GM18502 (cell line): ENCODE results near the gene HPSE2.
"Not testable (repeated sequence)": the region's sequence is repeated elsewhere in the genome, so short reads cannot be mapped to it uniquely, and the experiment has no call there.

Experiments
- ATAC-seq: cut with Tn5 transposase; IDR thresholded peaks from one replicate; pipeline ENCODE4 v1.9.1; 2021; ENCODE audit warnings: mild to moderate bottlenecking; ENCODE audit not compliant: unreplicated experiment, poor library complexity

Gene HPSE2

GRCh38 chr10:99235658-99236626 is at the start of gene HPSE2:
TSS of gene HPSE2 (minus strand) at chr10:99235852.
- ATAC-seq: no peak

DNA sequence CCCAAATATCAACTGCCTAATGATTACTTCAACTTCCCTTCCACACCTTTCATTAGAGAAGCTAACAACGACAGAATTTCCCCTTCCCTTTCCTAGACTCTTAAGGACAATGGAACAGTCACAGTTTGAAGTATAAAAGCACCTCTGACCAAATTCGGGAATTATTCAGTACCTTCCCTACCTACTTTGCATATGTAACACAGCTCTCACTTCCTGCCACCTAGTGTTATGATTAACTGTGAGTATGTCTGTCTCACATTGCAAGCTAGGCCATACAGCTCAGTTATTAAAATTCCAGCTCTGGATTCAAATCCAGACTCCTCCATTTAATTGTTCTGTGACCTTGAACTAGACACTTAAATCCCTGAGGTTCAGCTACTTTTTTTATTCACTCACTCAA is 44.8 kb upstream of the HPSE2 start:
- ATAC-seq: peak; percentile 94

- ATAC-seq: no peak
Observed at GRCh38 chr10:99279626-99280111, 44.0 kb upstream of the HPSE2 start.

DNA sequence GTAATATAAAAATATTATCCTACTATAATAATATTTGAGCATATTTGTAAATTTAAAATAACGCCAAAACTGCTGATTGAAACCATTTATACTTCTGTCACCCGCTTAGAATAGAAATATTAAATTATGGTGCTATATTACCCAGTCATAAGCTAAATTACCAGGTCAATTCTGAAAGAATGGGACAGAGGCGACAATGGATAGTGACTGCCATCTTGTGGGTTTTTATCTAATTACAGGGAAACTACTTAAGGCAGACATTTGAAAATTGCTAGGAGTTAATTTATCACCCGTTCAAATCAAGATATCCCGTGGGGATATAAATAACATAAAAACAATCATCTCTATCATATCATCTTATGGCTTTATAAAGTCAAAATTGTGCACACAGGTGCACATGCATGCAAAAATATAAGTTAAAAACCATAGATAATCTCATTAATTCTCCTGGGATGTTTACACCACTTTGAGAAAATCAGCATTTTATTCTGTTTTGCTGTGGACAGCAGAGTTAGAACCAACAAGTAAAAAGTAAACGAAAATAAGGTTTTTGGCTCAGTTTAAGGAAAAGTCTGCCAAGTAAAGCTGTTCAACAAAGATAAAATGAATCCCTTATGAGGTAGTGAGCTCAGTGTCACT is 41.3 kb upstream of the HPSE2 start:
- no peak for ATAC-seq

- ATAC-seq: no peak
Observed at GRCh38 chr10:99266383-99266782, 30.7 kb upstream of the HPSE2 start.

GRCh38 chr10:99248824-99249223 is 13.2 kb upstream of the HPSE2 start:
- ATAC-seq: no peak

- not testable (repeated sequence) for ATAC-seq
Observed at GRCh38 chr10:99247893-99248292, 12.2 kb upstream of the HPSE2 start.

GRCh38 chr10:99236627-99237309 is 1.1 kb upstream of the HPSE2 start:
- ATAC-seq: no peak

DNA sequence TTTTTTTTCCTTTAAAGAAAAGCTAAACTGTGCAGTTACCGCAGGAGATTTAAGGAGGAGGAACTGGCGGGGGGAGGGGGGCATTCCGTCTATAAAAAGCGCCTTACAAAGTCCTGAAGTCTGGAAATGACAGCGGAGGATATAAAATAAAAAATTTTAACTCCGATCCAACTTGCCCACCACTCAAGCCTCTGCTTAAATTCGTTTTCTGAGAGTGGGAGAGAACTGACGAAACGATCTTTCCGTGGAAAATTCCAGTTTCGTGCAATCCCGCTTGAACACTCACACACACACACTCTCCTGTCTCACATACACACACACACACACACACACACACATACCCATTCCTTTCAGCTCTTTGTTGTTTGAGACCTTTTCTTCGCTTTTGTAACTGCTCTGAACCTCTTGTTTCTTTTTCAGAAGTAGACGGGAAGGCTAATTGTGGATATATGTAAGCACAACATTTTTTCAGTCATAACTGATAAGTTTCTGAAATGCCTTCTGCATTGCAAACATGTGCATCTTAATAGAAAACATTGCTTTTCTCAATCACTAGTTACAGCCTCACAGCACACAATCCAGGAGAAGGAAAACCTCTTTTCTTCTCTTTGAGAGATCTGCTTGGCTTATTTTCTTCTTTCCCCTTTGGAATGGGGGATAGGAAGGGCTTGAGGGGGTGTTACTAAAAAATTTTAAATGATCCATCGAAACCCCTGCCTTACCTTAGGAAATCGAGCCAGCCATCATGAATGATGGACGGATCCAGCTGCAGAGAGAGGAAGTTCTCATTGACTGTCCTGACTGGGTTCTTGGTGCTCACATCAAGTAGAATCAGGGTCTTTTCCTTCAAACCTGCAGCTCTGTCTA is 628 bp downstream of the HPSE2 start:
- no peak for ATAC-seq

- ATAC-seq: peak; percentile 98
Observed at GRCh38 chr10:99234041-99234790, 1.4 kb downstream of the HPSE2 start.

GRCh38 chr10:99233689-99234037 is 2.0 kb downstream of the HPSE2 start:
- peak; percentile 5 for ATAC-seq

- ATAC-seq: no peak
Observed at GRCh38 chr10:99233000-99233688, 2.5 kb downstream of the HPSE2 start.

DNA sequence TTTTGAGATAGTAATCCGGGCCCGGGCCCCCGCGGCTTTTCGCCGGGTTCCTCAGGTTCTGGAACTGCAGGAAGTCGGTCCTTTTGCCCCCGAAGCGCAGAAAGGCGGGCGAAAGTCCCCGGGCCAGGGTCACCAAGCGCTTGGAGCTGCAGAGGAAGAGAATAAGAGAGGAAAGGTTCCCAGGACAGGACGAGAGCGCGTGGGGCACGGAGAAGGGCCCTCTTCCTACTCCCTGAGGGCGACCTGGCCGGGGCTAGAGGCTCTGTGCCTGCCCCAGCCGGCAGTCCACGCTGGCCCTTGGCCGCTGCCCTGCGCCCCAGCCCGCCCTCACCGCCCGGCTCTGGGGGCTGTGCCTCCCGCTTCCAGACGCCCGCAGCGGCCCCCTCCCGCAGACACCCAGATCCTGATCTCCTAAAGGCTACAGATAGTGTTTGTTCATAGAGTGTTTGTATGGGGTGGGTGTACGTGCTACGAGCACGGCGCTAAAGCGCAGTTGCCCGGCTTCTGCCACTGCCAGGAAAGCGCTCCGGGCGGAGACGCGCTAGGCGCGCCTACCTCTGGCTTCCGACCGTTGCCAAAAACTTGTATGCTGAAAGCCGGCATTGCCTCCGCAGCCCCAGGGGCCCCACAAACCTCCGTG is 3.2 kb downstream of the HPSE2 start:
- no peak for ATAC-seq

GRCh38 chr10:99224766-99225165 is 10.9 kb downstream of the HPSE2 start:
- no peak for ATAC-seq

- no peak for ATAC-seq
Observed at GRCh38 chr10:99207340-99207739, 28.3 kb downstream of the HPSE2 start.

- ATAC-seq: no peak
Observed at GRCh38 chr10:99203310-99203709, 32.3 kb downstream of the HPSE2 start.

DNA sequence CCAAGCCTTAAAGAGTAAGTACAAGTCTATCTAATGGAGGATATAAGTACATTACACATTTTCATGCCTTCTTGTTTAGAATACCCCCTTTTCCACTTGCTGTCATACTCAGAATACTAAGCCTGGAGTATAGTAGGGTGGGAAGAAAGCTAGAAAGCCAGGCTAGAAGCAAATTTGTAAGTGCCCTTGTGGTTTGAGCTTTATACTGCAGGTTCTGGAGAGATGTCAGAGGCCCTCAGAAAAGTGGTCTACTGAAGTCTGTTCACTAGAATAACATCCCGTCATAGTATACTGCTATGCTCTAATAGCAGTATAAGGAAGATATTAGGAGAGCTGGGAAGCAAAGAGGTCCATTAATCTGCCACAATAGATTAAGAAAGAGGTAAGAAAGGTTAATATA is 62.7 kb downstream of the HPSE2 start:
- ATAC-seq: no peak

DNA sequence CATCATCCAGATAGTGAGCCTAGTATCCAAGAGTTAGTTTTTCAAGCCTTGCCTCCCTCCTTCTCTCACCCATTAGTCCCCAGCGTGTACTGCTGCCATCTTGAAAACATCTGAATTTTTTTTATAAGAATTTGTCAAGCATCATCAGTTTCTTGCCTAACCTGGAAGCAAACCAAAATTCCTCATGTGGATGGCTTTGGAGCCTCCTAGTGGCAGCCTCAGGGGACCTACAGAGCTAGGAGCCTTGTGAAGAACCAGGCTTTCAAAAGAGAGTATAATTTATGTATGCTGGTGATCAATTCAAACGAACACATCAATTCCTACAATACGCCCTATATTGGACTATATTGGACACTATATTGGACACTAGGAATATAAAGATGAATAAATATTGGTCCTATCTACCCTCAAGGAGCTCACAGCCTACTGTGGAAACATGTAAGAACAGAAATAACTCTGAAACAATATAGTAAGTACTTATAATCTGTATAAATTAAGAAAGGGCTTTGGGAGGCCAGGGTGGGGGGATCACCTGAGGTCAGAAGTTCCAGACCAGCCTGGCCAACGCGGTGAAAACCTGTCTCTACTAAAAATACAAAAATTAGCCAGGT is 63.4 kb downstream of the HPSE2 start:
- no peak for ATAC-seq
